ELF-1 (cell line): ENCODE data around the gene ASB18.
"Not testable (repeated sequence)": the region's sequence is repeated elsewhere in the genome, so short reads cannot be mapped to it uniquely, and the experiment has no call there.

ENCODE experiments used
- DNase-seq: peaks from one replicate; pipeline ENCODE4 v3.0.0-alpha.2; 2016; ENCODE audit warnings: low read depth, low spot score

Gene ASB18

GRCh38 chr2:236264256-236264655, at the start of gene ASB18:
Gene ASB18, minus strand, starts transcription at chr2:236264406. Its CDS starts 61 bp downstream, at chr2:236264345.
- no peak for DNase-seq

GRCh38 chr2:236311286-236311685, 47.1 kb upstream of the ASB18 start:
- DNase-seq, result no peak

- peak; percentile 53 for DNase-seq
Observed at GRCh38 chr2:236309669-236310029, 45.4 kb upstream of the ASB18 start.

- DNase-seq, result no peak
Observed at GRCh38 chr2:236308855-236309668, 44.9 kb upstream of the ASB18 start.

GRCh38 chr2:236307641-236308040, 43.4 kb upstream of the ASB18 start:
- DNase-seq, result peak; percentile 8

- no peak for DNase-seq
Observed at GRCh38 chr2:236306825-236307540, 42.8 kb upstream of the ASB18 start.

GRCh38 chr2:236305964-236306605, 41.9 kb upstream of the ASB18 start:
- DNase-seq, result no peak

- DNase-seq, result no peak
Observed at GRCh38 chr2:236305531-236305930, 41.3 kb upstream of the ASB18 start.

GRCh38 chr2:236303935-236304334, 39.7 kb upstream of the ASB18 start:
- DNase-seq, result no peak

- DNase-seq, result no peak
Observed at GRCh38 chr2:236302555-236302954, 38.3 kb upstream of the ASB18 start.

GRCh38 chr2:236298924-236299475, 34.8 kb upstream of the ASB18 start:
- no peak for DNase-seq

- no peak for DNase-seq
Observed at GRCh38 chr2:236295481-236295880, 31.3 kb upstream of the ASB18 start.

- no peak for DNase-seq
Observed at GRCh38 chr2:236294647-236295046, 30.4 kb upstream of the ASB18 start.

GRCh38 chr2:236293241-236293810, 29.1 kb upstream of the ASB18 start:
- DNase-seq, result no peak

- DNase-seq, result no peak
Observed at GRCh38 chr2:236291911-236292310, 27.7 kb upstream of the ASB18 start.

- DNase-seq, result no peak
Observed at GRCh38 chr2:236291476-236291875, 27.3 kb upstream of the ASB18 start.

GRCh38 chr2:236290742-236291425, 26.7 kb upstream of the ASB18 start:
- DNase-seq, result no peak

- peak; percentile 42 for DNase-seq
Observed at GRCh38 chr2:236289766-236290462, 25.7 kb upstream of the ASB18 start.

GRCh38 chr2:236288373-236288772, 24.2 kb upstream of the ASB18 start:
- DNase-seq, result not testable (repeated sequence)

- no peak for DNase-seq
Observed at GRCh38 chr2:236287656-236288055, 23.4 kb upstream of the ASB18 start.
